ENCODE results near the gene UMODL1.

The UMODL1 gene

GRCh38 chr21:42038826-42039425, 32.2 kb upstream of the UMODL1 start:
- ATAC-seq, result peak; percentile 48
- TF ChIP-seq ARNTL (CRISPR knock-in tag; IDR thresholded peaks at IDR 0.05; ENCODE audit: borderline replicate concordance, low read depth), result no peak
- TF ChIP-seq ISL1 (CRISPR knock-in tag; IDR thresholded peaks at IDR 0.05), result no peak
- TF ChIP-seq, protein P1, sequence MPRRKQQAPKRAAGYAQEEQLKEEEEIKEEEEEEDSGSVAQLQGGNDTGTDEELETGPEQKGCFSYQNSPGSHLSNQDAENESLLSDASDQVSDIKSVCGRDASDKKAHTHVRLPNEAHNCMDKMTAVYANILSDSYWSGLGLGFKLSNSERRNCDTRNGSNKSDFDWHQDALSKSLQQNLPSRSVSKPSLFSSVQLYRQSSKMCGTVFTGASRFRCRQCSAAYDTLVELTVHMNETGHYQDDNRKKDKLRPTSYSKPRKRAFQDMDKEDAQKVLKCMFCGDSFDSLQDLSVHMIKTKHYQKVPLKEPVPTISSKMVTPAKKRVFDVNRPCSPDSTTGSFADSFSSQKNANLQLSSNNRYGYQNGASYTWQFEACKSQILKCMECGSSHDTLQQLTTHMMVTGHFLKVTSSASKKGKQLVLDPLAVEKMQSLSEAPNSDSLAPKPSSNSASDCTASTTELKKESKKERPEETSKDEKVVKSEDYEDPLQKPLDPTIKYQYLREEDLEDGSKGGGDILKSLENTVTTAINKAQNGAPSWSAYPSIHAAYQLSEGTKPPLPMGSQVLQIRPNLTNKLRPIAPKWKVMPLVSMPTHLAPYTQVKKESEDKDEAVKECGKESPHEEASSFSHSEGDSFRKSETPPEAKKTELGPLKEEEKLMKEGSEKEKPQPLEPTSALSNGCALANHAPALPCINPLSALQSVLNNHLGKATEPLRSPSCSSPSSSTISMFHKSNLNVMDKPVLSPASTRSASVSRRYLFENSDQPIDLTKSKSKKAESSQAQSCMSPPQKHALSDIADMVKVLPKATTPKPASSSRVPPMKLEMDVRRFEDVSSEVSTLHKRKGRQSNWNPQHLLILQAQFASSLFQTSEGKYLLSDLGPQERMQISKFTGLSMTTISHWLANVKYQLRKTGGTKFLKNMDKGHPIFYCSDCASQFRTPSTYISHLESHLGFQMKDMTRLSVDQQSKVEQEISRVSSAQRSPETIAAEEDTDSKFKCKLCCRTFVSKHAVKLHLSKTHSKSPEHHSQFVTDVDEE (CRISPR knock-in tag; IDR thresholded peaks at IDR 0.05), result no peak
- TF ChIP-seq ZFP30 (CRISPR knock-in tag; IDR thresholded peaks at IDR 0.05), result no peak
- TF ChIP-seq ZFP3 (CRISPR knock-in tag; IDR thresholded peaks at IDR 0.05), result no peak
- TF ChIP-seq OSR1 (CRISPR knock-in tag; IDR thresholded peaks at IDR 0.05), result no peak
- TF ChIP-seq ZNF8 (CRISPR knock-in tag; IDR thresholded peaks at IDR 0.05), result no peak
- TF ChIP-seq SNAI2 (CRISPR knock-in tag; IDR thresholded peaks at IDR 0.05), result no peak
- TF ChIP-seq, protein P2, sequence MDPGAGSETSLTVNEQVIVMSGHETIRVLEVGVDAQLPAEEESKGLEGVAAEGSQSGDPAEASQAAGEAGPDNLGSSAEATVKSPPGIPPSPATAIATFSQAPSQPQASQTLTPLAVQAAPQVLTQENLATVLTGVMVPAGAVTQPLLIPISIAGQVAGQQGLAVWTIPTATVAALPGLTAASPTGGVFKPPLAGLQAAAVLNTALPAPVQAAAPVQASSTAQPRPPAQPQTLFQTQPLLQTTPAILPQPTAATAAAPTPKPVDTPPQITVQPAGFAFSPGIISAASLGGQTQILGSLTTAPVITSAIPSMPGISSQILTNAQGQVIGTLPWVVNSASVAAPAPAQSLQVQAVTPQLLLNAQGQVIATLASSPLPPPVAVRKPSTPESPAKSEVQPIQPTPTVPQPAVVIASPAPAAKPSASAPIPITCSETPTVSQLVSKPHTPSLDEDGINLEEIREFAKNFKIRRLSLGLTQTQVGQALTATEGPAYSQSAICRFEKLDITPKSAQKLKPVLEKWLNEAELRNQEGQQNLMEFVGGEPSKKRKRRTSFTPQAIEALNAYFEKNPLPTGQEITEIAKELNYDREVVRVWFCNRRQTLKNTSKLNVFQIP (CRISPR knock-in tag; IDR thresholded peaks at IDR 0.05; ENCODE audit: borderline replicate concordance, low read depth), result no peak
- TF ChIP-seq BACH2 (CRISPR knock-in tag; IDR thresholded peaks at IDR 0.05; ENCODE audit: borderline replicate concordance), result no peak
- TF ChIP-seq, protein P3, sequence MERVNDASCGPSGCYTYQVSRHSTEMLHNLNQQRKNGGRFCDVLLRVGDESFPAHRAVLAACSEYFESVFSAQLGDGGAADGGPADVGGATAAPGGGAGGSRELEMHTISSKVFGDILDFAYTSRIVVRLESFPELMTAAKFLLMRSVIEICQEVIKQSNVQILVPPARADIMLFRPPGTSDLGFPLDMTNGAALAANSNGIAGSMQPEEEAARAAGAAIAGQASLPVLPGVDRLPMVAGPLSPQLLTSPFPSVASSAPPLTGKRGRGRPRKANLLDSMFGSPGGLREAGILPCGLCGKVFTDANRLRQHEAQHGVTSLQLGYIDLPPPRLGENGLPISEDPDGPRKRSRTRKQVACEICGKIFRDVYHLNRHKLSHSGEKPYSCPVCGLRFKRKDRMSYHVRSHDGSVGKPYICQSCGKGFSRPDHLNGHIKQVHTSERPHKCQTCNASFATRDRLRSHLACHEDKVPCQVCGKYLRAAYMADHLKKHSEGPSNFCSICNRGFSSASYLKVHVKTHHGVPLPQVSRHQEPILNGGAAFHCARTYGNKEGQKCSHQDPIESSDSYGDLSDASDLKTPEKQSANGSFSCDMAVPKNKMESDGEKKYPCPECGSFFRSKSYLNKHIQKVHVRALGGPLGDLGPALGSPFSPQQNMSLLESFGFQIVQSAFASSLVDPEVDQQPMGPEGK (CRISPR knock-in tag; IDR thresholded peaks at IDR 0.05; ENCODE audit: borderline replicate concordance), result no peak
- no peak for TF ChIP-seq RARB (CRISPR knock-in tag; IDR thresholded peaks at IDR 0.05)
- no peak for TF ChIP-seq TOX (CRISPR knock-in tag; IDR thresholded peaks at IDR 0.05; ENCODE audit: borderline replicate concordance)
- TF ChIP-seq PPARA (CRISPR knock-in tag; IDR thresholded peaks at IDR 0.05; ENCODE audit: borderline replicate concordance), result no peak
- TF ChIP-seq ESRRG (CRISPR knock-in tag; IDR thresholded peaks at IDR 0.05), result no peak
- no peak for TF ChIP-seq CREB5 (CRISPR knock-in tag; IDR thresholded peaks at IDR 0.05; ENCODE audit: low read depth)
- no peak for TF ChIP-seq TCF4 (CRISPR knock-in tag; IDR thresholded peaks at IDR 0.05; ENCODE audit: borderline replicate concordance)

GRCh38 chr21:42039470-42039901, 31.6 kb upstream of the UMODL1 start:
- TF ChIP-seq ZNF8 (CRISPR knock-in tag; IDR thresholded peaks at IDR 0.05) (no peak), OSR1 (CRISPR knock-in tag; IDR thresholded peaks at IDR 0.05) (no peak), ARNTL (CRISPR knock-in tag; IDR thresholded peaks at IDR 0.05; ENCODE audit: borderline replicate concordance, low read depth) (no peak), ESRRG (CRISPR knock-in tag; IDR thresholded peaks at IDR 0.05) (no peak), SNAI2 (CRISPR knock-in tag; IDR thresholded peaks at IDR 0.05) (no peak), TOX (CRISPR knock-in tag; IDR thresholded peaks at IDR 0.05; ENCODE audit: borderline replicate concordance) (no peak), ZNF565 (CRISPR knock-in tag; conservative IDR thresholded peaks at IDR 0.05; ENCODE audit: low read depth) (no peak), TCF4 (CRISPR knock-in tag; IDR thresholded peaks at IDR 0.05; ENCODE audit: borderline replicate concordance) (no peak), ZC3H10 (CRISPR knock-in tag; IDR thresholded peaks at IDR 0.05) (no peak), ZFP30 (CRISPR knock-in tag; IDR thresholded peaks at IDR 0.05) (no peak)
- TF ChIP-seq, protein P2 (CRISPR knock-in tag; IDR thresholded peaks at IDR 0.05; ENCODE audit: borderline replicate concordance, low read depth), result no peak

DNA sequence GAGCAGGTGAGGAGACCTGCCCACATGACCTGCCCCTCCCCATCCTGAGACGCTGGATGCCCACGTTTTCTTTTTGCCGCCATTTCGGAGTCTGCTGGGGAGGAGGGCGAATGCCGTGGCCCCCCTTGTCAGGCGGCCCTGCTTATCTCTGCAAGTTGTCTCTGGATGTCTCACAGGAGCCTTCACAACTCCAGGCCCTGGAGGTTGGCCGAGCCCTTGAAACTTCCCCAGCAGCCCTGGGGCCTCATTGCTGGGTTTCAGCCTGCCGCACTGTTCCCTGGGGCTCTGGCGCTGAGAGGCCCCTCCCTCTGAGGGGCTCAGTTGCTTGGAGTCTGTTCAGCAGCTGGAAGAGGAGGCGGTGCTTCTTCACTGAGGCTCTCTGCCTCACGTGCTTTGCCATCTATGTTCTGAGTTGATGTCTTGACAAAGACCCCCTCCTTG, 31.2 kb upstream of the UMODL1 start:
- peak; percentile 12; the same call in 2 of the 3 replicates for ATAC-seq
- TF ChIP-seq TOX (CRISPR knock-in tag; IDR thresholded peaks at IDR 0.05; ENCODE audit: borderline replicate concordance), result no peak
- TF ChIP-seq ISL1 (CRISPR knock-in tag; IDR thresholded peaks at IDR 0.05), result no peak
- no peak for TF ChIP-seq CSDC2 (CRISPR knock-in tag; IDR thresholded peaks at IDR 0.05)
- no peak for TF ChIP-seq ZNF8 (CRISPR knock-in tag; IDR thresholded peaks at IDR 0.05)
- no peak for TF ChIP-seq GLIS3 (CRISPR knock-in tag; IDR thresholded peaks at IDR 0.05)
- TF ChIP-seq, protein P3 (CRISPR knock-in tag; IDR thresholded peaks at IDR 0.05; ENCODE audit: borderline replicate concordance), result no peak
- TF ChIP-seq, protein P4, sequence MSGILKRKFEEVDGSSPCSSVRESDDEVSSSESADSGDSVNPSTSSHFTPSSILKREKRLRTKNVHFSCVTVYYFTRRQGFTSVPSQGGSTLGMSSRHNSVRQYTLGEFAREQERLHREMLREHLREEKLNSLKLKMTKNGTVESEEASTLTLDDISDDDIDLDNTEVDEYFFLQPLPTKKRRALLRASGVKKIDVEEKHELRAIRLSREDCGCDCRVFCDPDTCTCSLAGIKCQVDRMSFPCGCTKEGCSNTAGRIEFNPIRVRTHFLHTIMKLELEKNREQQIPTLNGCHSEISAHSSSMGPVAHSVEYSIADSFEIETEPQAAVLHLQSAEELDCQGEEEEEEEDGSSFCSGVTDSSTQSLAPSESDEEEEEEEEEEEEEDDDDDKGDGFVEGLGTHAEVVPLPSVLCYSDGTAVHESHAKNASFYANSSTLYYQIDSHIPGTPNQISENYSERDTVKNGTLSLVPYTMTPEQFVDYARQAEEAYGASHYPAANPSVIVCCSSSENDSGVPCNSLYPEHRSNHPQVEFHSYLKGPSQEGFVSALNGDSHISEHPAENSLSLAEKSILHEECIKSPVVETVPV (CRISPR knock-in tag; IDR thresholded peaks at IDR 0.05), result no peak
- no peak for TF ChIP-seq ESRRG (CRISPR knock-in tag; IDR thresholded peaks at IDR 0.05)

More at GRCh38 chr21:42039470-42039901, 31.6 kb upstream of the UMODL1 start:
- no peak for ATAC-seq
